ENCODE results near the gene ZNF446.

ZNF446 gene

DNA sequence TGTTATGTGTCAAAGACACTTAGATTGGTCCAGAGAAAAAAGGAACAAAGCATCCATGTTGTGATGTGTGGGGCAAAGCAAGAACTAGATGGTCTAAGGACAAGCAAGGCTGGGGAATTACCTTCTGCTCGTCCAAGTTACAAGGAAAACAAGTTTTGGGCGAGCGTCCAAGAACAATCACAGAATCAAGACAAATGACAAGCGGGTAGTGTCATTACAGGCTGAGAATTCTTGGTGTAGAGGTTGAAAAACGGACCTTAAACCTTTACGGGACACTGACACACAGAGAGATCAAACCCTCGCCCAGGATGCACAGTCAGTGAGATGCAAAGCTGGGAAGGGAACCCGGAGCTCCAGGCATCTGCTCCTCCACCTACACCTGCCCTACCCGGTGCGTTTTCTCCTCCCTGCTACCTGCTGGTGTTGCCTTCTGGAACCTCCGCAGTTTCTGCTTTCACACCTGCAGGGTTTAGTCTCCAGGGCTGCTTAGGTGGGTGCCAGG, 25.2 kb upstream of the ZNF446 start:
- DNase-seq (ENCODE audit: low read depth) = no peak
- peak overlapping the region; percentile 71 for H3K4me3 ChIP-seq (ENCODE audit: low read depth, low read length)
- no peak for TF ChIP-seq CTCF (IDR thresholded peaks at IDR 0.05; ENCODE audit: low read depth, low read length, missing control alignments)

DNA sequence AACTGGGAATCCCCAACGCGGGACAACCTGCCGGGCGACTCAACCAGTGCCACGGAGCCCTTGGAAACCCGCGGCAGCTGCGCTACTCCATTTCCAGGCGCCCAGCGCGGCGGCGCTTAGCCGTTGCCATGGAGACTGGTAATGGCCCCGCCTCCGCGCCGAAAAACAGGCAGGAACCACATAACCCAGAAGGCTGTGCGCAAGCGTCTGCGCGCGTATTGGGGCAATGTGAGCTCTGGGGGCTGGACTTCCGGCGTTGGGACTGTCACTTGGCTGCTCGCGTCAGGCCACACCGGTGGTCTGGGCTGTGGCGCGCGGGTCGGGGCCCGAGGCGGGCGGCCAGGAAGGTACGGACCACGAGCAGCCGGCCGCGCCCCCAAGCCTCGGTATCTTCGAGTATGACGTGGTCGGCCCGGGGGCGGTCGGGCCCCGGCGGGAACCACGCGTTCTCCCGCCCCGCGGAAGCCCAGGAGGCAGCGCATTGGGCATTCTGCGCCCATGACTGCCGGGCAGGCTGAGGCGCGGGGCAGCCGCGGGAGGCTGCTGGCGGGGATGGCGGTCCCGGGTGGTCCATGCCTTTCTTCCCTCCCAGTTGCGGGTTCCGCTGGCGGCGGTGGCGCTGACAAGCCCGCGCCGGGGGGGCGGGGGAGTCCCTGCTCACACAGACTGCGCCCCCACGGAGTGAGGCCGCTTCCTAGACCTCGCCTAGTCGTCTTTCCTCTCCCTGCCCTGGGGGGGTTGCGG, 24.6 kb upstream of the ZNF446 start, which contains the start of gene ZNF324B:
Gene ZNF324B (plus strand): TSS at position 265 of the 744 bp plus-strand sequence. CDS start 2,080 bp downstream, outside the sequence.
- peak within 1 kb of the TSS; percentile 71 for H3K4me3 ChIP-seq (ENCODE audit: low read depth, low read length)
- peak; percentile 91 for DNase-seq (ENCODE audit: low read depth)
- no peak for TF ChIP-seq CTCF (IDR thresholded peaks at IDR 0.05; ENCODE audit: low read depth, low read length, missing control alignments)

- no peak for DNase-seq (ENCODE audit: low read depth)
- no peak for TF ChIP-seq CTCF (IDR thresholded peaks at IDR 0.05; ENCODE audit: low read depth, low read length, missing control alignments)
- no peak overlapping the region for H3K4me3 ChIP-seq (ENCODE audit: low read depth, low read length)
Measured at GRCh38 chr19:58453743-58454142, 22.4 kb upstream of the ZNF446 start.

DNA sequence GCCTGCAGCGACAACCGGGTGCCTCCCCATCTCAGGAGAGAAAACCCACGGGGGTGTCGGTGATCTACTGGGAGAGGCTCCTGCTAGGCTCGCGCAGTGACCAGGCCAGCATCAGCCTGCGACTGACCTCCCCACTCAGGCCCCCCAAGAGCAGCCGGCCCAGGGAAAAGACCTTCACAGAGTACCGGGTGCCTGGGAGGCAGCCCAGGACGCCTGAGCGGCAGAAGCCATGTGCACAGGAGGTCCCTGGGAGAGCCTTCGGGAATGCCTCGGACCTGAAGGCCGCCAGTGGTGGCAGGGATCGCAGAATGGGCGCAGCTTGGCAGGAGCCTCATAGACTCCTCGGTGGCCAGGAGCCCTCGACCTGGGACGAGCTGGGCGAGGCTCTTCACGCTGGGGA, 20.8 kb upstream of the ZNF446 start:
- no peak overlapping the region for H3K4me3 ChIP-seq (ENCODE audit: low read depth, low read length)
- TF ChIP-seq CTCF (IDR thresholded peaks at IDR 0.05; ENCODE audit: low read depth, low read length, missing control alignments) = no peak
- DNase-seq (ENCODE audit: low read depth) = no peak

DNA sequence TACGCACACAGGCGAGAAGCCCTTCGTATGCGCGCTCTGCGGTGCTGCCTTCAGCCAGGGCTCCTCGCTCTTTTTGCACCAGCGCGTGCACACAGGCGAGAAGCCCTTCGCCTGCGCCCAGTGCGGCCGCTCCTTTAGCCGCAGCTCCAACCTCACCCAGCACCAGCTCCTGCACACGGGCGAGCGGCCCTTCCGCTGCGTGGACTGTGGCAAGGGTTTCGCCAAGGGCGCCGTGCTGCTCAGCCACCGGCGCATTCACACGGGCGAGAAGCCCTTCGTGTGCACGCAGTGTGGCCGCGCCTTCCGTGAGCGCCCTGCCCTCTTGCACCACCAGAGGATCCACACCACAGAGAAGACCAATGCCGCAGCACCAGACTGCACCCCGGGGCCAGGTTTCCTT, 20.0 kb upstream of the ZNF446 start:
- H3K4me3 ChIP-seq (ENCODE audit: low read depth, low read length) = no peak overlapping the region
- no peak for DNase-seq (ENCODE audit: low read depth)
- TF ChIP-seq CTCF (IDR thresholded peaks at IDR 0.05; ENCODE audit: low read depth, low read length, missing control alignments) = no peak

GRCh38 chr19:58460039-58460438, 16.1 kb upstream of the ZNF446 start:
- TF ChIP-seq CTCF (IDR thresholded peaks at IDR 0.05; ENCODE audit: low read depth, low read length, missing control alignments) = no peak

More at GRCh38 chr19:58460039-58460438, 16.1 kb upstream of the ZNF446 start:
- DNase-seq (ENCODE audit: low read depth) = no peak
- no peak overlapping the region for H3K4me3 ChIP-seq (ENCODE audit: low read depth, low read length)
